H9 (cell line): ENCODE measurements around the gene DAGLB. TPM values are rescaled to one million over a fixed set of nuclear protein-coding genes. Genes with fewer than 3 reads are reported as not detected.

Experiments used
- DNase-seq: peaks from one replicate; pipeline ENCODE4 v3.0.0-alpha.2; 2017
- H2AFZ ChIP-seq: one replicate; pipeline ENCODE4 v1.6.1; 2013; ENCODE audit warnings: mild to moderate bottlenecking, low read length, control low read depth, moderate library complexity
- H2AK5ac ChIP-seq: 2 replicates; pipeline ENCODE4 v1.6.1; 2013; ENCODE audit warnings: low read length, control low read depth, mixed read lengths; ENCODE audit not compliant: insufficient read length
- H2BK120ac ChIP-seq: one replicate; pipeline ENCODE4 v1.6.1; 2013; ENCODE audit warnings: low read depth, mild to moderate bottlenecking, low read length, control low read depth, inconsistent platforms; ENCODE audit not compliant: poor library complexity, severe bottlenecking
- H2BK12ac ChIP-seq: 2 replicates; pipeline ENCODE4 v1.6.1; 2013; ENCODE audit warnings: low read length, control low read depth, mixed read lengths, low read depth; ENCODE audit not compliant: insufficient read length
- H2BK15ac ChIP-seq: 2 replicates; pipeline ENCODE4 v1.6.1; 2013; ENCODE audit warnings: low read depth, low read length, control low read depth
- H2BK20ac ChIP-seq: one replicate; pipeline ENCODE4 v1.6.1; 2013; ENCODE audit warnings: low read depth, mild to moderate bottlenecking, low read length, control low read depth, inconsistent platforms; ENCODE audit not compliant: poor library complexity, severe bottlenecking
- H2BK5ac ChIP-seq: 2 replicates; pipeline ENCODE4 v1.6.1; 2013; ENCODE audit warnings: low read length, control low read depth, mixed read lengths; ENCODE audit not compliant: insufficient read length
- H3K14ac ChIP-seq: 2 replicates; pipeline ENCODE4 v1.6.1; 2013; ENCODE audit warnings: low read length, control low read depth; ENCODE audit not compliant: insufficient read depth
- H3K18ac ChIP-seq: 2 replicates; pipeline ENCODE4 v1.6.1; 2013; ENCODE audit warnings: low read depth, mild to moderate bottlenecking, mixed read lengths, low read length, control low read depth; ENCODE audit not compliant: insufficient read length
- H3K23ac ChIP-seq: 2 replicates; pipeline ENCODE4 v1.6.1; 2013; ENCODE audit warnings: low read length, control low read depth, mixed read lengths, low read depth; ENCODE audit not compliant: insufficient read length
- H3K23me2 ChIP-seq: 2 replicates; pipeline ENCODE4 v1.6.1; 2013; ENCODE audit warnings: low read depth, mild to moderate bottlenecking, mixed read lengths, low read length, control low read depth; ENCODE audit not compliant: insufficient read length, poor library complexity, severe bottlenecking
- H3K27ac ChIP-seq: 2 replicates; pipeline ENCODE4 v1.5.1; 2013; ENCODE audit warnings: low read length, control low read depth, mixed read lengths, low read depth; ENCODE audit not compliant: insufficient read length
- H3K27me3 ChIP-seq: 2 replicates; pipeline ENCODE4 v1.6.1; 2013; ENCODE audit warnings: low read length, control low read depth, inconsistent platforms; ENCODE audit not compliant: insufficient read depth
- H3K4ac ChIP-seq: 2 replicates; pipeline ENCODE4 v1.6.1; 2013; ENCODE audit warnings: low read depth, mild to moderate bottlenecking, control low read depth, inconsistent platforms, low read length, moderate library complexity
- H3K4me1 ChIP-seq: 2 replicates; pipeline ENCODE4 v1.6.1; 2013; ENCODE audit warnings: low read length, control low read depth, inconsistent platforms; ENCODE audit not compliant: insufficient read depth
- H3K4me2 ChIP-seq: 2 replicates; pipeline ENCODE4 v1.6.1; 2013; ENCODE audit warnings: low read length, control low read depth, mixed read lengths; ENCODE audit not compliant: insufficient read length, insufficient read depth
- H3K56ac ChIP-seq: 2 replicates; pipeline ENCODE4 v1.6.1; 2013; ENCODE audit warnings: low read depth, mild to moderate bottlenecking, mixed read lengths, low read length, control low read depth; ENCODE audit not compliant: insufficient read length
- H3K79me1 ChIP-seq: 2 replicates; pipeline ENCODE4 v1.6.1; 2013; ENCODE audit warnings: low read depth, mild to moderate bottlenecking, moderate library complexity, low read length, control low read depth, inconsistent platforms; ENCODE audit not compliant: insufficient read depth, poor library complexity, severe bottlenecking
- H3K79me2 ChIP-seq: 2 replicates; pipeline ENCODE4 v1.6.1; 2013; ENCODE audit warnings: low read length, control low read depth, inconsistent platforms; ENCODE audit not compliant: insufficient read depth
- H3K9ac ChIP-seq: 2 replicates; pipeline ENCODE4 v1.6.1; 2013; ENCODE audit warnings: low read length, control low read depth, mixed read lengths; ENCODE audit not compliant: insufficient read length; ENCODE audit errors: extremely low read depth
- H3K9me3 ChIP-seq: one replicate; pipeline ENCODE4 v1.6.1; 2013; ENCODE audit warnings: low read depth, low read length, inconsistent platforms; ENCODE audit not compliant: control insufficient read depth
- H3T11ph ChIP-seq: one replicate; pipeline ENCODE4 v1.6.1; 2013; ENCODE audit warnings: mild to moderate bottlenecking, low read length, control low read depth, inconsistent platforms
- H4K20me1 ChIP-seq: one replicate; pipeline ENCODE4 v1.6.1; 2013; ENCODE audit not compliant: control insufficient read depth, insufficient read length, insufficient read depth
- H4K5ac ChIP-seq: 2 replicates; pipeline ENCODE4 v1.6.1; 2013; ENCODE audit warnings: low read depth, mild to moderate bottlenecking, mixed read lengths, low read length, control low read depth; ENCODE audit not compliant: insufficient read length
- H4K8ac ChIP-seq: replicated peaks from 2 replicates; pipeline ENCODE4 v1.6.1; 2013; ENCODE audit warnings: low read length, control low read depth, mixed read lengths, low read depth; ENCODE audit not compliant: insufficient read length
- H4K91ac ChIP-seq: 2 replicates; pipeline ENCODE4 v1.6.1; 2013; ENCODE audit warnings: low read depth, mild to moderate bottlenecking, moderate library complexity, mixed read lengths, low read length, control low read depth; ENCODE audit not compliant: insufficient read length
- H3K27ac Mint-ChIP-seq, 3 experiments: 2 replicates in 2 of 3; 3 replicates in 1 of 3; pipeline ENCODE4 v1.8.0; 2020 to 2021; ENCODE audit warnings: mixed read lengths in 3 of 3, mild to moderate bottlenecking in 1 of 3, moderate library complexity in 1 of 3
- H3K27me3 Mint-ChIP-seq: 2 replicates; pipeline ENCODE4 v1.8.0; 2021; ENCODE audit warnings: low read depth, mild to moderate bottlenecking, moderate library complexity, mixed read lengths
- H3K36me3 Mint-ChIP-seq, 3 experiments: 2 replicates in 2 of 3; 3 replicates in 1 of 3; pipeline ENCODE4 v1.8.0; 2020 to 2021; ENCODE audit warnings: low read depth in 3 of 3, mixed read lengths in 3 of 3; ENCODE audit not compliant: insufficient read depth in 1 of 3
- H3K4me1 Mint-ChIP-seq, 2 experiments: 2 replicates each; pipeline ENCODE4 v1.8.0; 2020; ENCODE audit warnings: mixed read lengths in 2 of 2
- H3K4me3 Mint-ChIP-seq, 2 experiments: 2 replicates in 1 of 2; 3 replicates in 1 of 2; pipeline ENCODE4 v1.8.0; 2020 to 2021; ENCODE audit warnings: mild to moderate bottlenecking in 2 of 2, mixed read lengths in 2 of 2, moderate library complexity in 1 of 2
- H3K9me3 Mint-ChIP-seq, 2 experiments: 2 replicates in 1 of 2; 3 replicates in 1 of 2; pipeline ENCODE4 v1.8.0; 2020; ENCODE audit warnings: mild to moderate bottlenecking in 2 of 2, mixed read lengths in 2 of 2, moderate library complexity in 1 of 2
- WGBS: extraction: QIAGEN DNeasy Blood & Tissue Kit; methylation state at CpG from one replicate; pipeline ENCODE4 v1.1.7; 2013; ENCODE audit warnings: missing lambda C conversion rate, low lambda C conversion rate, mixed read lengths; ENCODE audit not compliant: insufficient read length; ENCODE audit errors: extremely low coverage; 5-methylcytosine and 5-hydroxymethylcytosine counted together
- total RNA-seq: library from RNA; stranded (reverse); gene quantifications from 2 replicates; pipeline ENCODE4 v1.2.1, GENCODE V29; 2021
- TF ChIP-seq, protein P1 (sequence below): fragments of 200-600 bp; sonication (generic); conservative IDR thresholded peaks from 3 replicates; pipeline ENCODE4 v1.8.0; 2021; ENCODE audit warnings: antibody characterized with exemption, mild to moderate bottlenecking

Gene DAGLB
- total RNA-seq, 1 experiment from 2014 or later = 46.4 TPM

DNA sequence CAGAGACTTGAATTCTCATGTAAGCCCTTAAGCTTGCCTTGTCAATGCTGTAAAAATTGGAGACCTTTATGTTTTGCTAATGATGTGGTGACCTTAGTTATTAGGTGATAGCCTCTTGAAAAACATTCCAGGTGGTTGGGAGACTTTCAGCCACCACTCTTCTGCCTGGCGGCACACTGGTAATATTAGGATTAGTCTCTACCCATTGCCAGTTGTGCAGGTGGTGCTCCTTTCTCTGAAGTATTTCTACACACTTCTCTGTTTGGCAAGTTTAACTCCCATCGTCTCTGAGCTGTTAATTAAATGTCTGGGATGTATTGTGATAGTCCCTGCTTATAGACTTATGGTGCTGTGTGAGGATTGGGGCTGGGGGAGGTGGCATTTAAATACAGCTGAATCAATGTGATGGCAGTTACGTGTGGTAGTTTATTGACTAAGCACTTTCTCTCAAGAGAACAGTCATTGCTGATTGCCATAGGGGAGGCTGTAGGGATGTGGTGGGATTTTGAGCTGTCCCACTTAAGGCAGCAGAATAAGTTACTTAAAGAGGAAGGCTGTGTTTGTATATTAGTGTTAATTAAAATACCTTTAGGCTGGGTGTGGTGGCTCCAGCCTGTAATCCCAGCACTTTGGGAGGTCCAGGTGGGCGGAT, 61.7 kb downstream of the DAGLB start:
- Histone ChIP-seq H3K79me1 (no peaks in the 10 kb centered on the region), H3K27me3 (no peaks in the 10 kb centered on the region), H2AK5ac (no peak overlapping the region), H2BK120ac (no peak overlapping the region), H3T11ph (no peak overlapping the region), H2BK15ac (no peak overlapping the region), H3K79me2 (peaks cover 53% of the 10 kb centered on the region), H3K9ac (no peak overlapping the region), H4K8ac (no peak overlapping the region), H3K9me3 (no peaks in the 10 kb centered on the region), H4K91ac (no peak overlapping the region), H3K18ac (no peak overlapping the region), H3K56ac (no peak overlapping the region), H3K27ac (no peak overlapping the region), H3K14ac (no peak overlapping the region), H3K4me2 (no peak overlapping the region), H3K4me1 (peaks cover 12% of the 10 kb centered on the region), H4K20me1 (no peaks in the 10 kb centered on the region), H3K4ac (no peak overlapping the region), H2BK20ac (no peak overlapping the region), H3K23me2 (no peaks in the 10 kb centered on the region), H4K5ac (no peak overlapping the region), H2BK5ac (no peak overlapping the region), H2AFZ (no peak overlapping the region), H3K23ac (no peak overlapping the region), H2BK12ac (no peak overlapping the region)
- DNase-seq = no peak
- Mint-ChIP-seq H3K27me3 (no peaks in the 10 kb centered on the region), H3K4me1 (peaks cover 37% of the 10 kb centered on the region in 2 experiments), H3K9me3 (no peaks in the 10 kb centered on the region), H3K36me3 (peaks cover 19 to 40% (median 35%) of the 10 kb centered on the region in 3 experiments; a peak in 6 of 7 replicates), H3K27ac (peak overlapping the region in 1 of 3 experiments; percentile 34; a peak in 1 of 7 replicates), H3K4me3 (no peak overlapping the region)
- TF ChIP-seq, protein P1, sequence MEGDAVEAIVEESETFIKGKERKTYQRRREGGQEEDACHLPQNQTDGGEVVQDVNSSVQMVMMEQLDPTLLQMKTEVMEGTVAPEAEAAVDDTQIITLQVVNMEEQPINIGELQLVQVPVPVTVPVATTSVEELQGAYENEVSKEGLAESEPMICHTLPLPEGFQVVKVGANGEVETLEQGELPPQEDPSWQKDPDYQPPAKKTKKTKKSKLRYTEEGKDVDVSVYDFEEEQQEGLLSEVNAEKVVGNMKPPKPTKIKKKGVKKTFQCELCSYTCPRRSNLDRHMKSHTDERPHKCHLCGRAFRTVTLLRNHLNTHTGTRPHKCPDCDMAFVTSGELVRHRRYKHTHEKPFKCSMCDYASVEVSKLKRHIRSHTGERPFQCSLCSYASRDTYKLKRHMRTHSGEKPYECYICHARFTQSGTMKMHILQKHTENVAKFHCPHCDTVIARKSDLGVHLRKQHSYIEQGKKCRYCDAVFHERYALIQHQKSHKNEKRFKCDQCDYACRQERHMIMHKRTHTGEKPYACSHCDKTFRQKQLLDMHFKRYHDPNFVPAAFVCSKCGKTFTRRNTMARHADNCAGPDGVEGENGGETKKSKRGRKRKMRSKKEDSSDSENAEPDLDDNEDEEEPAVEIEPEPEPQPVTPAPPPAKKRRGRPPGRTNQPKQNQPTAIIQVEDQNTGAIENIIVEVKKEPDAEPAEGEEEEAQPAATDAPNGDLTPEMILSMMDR = no peak
- WGBS = no CpG with 5 or more reads among the region's 4 CpGs
